Omental fat pad (tissue), 4 donors: ENCODE measurements around the gene NUMA1. TPM values are rescaled to one million over a fixed set of nuclear protein-coding genes. Genes with fewer than 3 reads are reported as not detected.

Source experiments
- ATAC-seq: fragments of 150-250 bp; one replicate; pipeline ENCODE4 v1.9.1; 2016; ENCODE audit warnings: mild to moderate bottlenecking, moderate library complexity; ENCODE audit not compliant: low FRiP score
- DNase-seq: peaks from one replicate; pipeline ENCODE4 v3.0.0-alpha.2; 2019; ENCODE audit warnings: low spot score
- total RNA-seq, 4 donors: library from RNA; depleted of rRNA; stranded (reverse); fragments of >200 nt; gene quantifications; one replicate each; pipeline ENCODE4 v1.1.0, GENCODE V29; 2016
- TF ChIP-seq, protein P1 (sequence below), 3 donors: fragments of 450-650 bp; IDR thresholded peaks; one replicate each; pipeline ENCODE4 v1.5.1; 2016 to 2017; ENCODE audit warnings: antibody characterized with exemption in 3 of 3, mild to moderate bottlenecking in 3 of 3, moderate library complexity in 2 of 3

Gene NUMA1
- total RNA-seq, 4 donors from 2014 or later = 113 to 270 (median 159) TPM

DNA sequence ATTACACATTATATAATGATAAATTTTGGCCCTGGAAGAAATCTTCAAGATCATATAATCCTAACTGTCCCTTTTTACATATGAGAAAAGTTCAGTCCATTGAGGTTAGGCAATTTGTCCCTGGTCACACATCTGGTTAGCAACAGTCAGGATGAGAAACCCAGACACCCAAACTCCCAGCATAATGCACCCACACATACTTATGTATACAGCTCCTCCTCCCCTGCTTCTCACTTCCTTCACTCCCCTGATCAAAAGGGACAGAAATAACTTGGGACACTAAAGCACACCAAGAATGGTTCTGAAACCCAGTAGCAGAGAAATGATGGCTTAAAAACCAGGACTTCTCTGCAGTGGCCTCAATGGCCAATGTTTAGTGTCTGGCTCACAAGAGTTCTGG, 11.1 kb downstream of the NUMA1 start:
- ATAC-seq (no peak), DNase-seq (no peak)
- TF ChIP-seq, protein P1, sequence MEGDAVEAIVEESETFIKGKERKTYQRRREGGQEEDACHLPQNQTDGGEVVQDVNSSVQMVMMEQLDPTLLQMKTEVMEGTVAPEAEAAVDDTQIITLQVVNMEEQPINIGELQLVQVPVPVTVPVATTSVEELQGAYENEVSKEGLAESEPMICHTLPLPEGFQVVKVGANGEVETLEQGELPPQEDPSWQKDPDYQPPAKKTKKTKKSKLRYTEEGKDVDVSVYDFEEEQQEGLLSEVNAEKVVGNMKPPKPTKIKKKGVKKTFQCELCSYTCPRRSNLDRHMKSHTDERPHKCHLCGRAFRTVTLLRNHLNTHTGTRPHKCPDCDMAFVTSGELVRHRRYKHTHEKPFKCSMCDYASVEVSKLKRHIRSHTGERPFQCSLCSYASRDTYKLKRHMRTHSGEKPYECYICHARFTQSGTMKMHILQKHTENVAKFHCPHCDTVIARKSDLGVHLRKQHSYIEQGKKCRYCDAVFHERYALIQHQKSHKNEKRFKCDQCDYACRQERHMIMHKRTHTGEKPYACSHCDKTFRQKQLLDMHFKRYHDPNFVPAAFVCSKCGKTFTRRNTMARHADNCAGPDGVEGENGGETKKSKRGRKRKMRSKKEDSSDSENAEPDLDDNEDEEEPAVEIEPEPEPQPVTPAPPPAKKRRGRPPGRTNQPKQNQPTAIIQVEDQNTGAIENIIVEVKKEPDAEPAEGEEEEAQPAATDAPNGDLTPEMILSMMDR (IDR thresholded peaks at IDR 0.05) = no peak

GRCh38 chr11:72067676-72068075, 12.7 kb downstream of the NUMA1 start:
- TF ChIP-seq, protein P1 (IDR thresholded peaks at IDR 0.05) = no peak
- DNase-seq (no peak), ATAC-seq (no peak)

DNA sequence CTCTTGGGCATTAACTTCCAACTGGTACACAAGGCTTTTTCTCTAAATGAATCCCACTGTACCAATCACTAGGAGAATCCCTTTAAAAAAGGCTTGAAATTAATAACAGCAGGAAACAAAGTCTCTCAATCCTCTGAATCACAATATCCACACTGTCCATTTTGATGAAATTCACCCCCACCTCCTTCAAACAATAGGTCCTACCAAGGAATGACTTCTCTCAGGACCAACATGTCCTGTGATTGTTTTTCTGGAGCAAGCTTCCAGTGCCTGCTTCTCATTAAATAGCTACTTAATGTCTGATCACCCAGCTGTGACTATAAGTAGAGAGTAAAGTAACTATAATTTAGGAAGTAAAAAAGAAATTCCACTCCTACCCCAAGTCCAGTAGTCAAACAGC, 13.1 kb downstream of the NUMA1 start:
- DNase-seq = no peak
- TF ChIP-seq, protein P1 (IDR thresholded peaks at IDR 0.05) = no peak
- ATAC-seq = no peak

- DNase-seq (no peak), ATAC-seq (no peak)
- TF ChIP-seq, protein P1 (IDR thresholded peaks at IDR 0.05) = no peak
These were observed 13.5 kb downstream of the NUMA1 start for GRCh38 chr11:72066855-72067254.

DNA sequence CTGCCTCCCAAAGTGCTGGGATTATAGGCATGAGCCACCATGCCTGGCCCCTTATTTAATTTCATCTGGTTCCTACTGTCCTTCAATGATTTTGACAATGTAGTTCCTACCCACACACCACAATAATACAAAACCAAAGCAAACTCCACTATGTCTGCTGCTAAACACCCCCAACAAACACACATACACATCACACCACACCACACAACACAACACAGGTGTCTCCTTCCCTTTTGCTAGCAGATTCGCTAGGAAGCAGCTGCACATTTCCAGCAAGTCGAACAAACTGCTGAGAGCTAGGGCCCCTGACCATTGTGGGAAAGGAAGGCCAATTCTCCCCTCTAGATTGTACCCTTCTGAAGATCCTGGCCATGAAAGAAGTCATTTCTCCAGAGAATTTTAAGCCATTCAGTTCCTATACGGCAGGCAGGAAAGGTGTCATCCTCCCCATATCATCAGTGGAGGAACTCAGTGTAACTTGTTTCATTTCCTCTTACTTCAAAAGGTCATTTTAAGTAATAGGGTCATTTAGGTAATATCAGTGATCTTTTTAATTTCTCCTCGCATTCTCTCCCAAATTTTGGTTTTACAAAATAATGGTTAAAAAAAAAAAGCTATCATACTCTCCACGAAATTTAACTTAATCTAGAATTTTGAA, 18.5 kb downstream of the NUMA1 start:
- no peak for DNase-seq
- TF ChIP-seq, protein P1 (IDR thresholded peaks at IDR 0.05) = no peak
- no peak for ATAC-seq

- DNase-seq (no peak), ATAC-seq (no peak)
- TF ChIP-seq, protein P1 (IDR thresholded peaks at IDR 0.05) = no peak
These were observed 21.8 kb downstream of the NUMA1 start for GRCh38 chr11:72058416-72059034.
